C4-2B (cell line): ENCODE results near the gene MYBPC2.

ENCODE experiments used
- H3K27ac ChIP-seq: fragments of 450-650 bp; 2 replicates; pipeline ENCODE4 v1.5.1; 2017
- ZFX ChIP-seq: fragments of 450-650 bp; IDR thresholded peaks from 2 replicates; pipeline ENCODE4 v1.6.1; 2017
- TF ChIP-seq, protein P1 (sequence below): fragments of 450-650 bp; conservative IDR thresholded peaks from 2 replicates; pipeline ENCODE4 v1.5.1; 2017; ENCODE audit warnings: mild to moderate bottlenecking

MYBPC2 gene

DNA sequence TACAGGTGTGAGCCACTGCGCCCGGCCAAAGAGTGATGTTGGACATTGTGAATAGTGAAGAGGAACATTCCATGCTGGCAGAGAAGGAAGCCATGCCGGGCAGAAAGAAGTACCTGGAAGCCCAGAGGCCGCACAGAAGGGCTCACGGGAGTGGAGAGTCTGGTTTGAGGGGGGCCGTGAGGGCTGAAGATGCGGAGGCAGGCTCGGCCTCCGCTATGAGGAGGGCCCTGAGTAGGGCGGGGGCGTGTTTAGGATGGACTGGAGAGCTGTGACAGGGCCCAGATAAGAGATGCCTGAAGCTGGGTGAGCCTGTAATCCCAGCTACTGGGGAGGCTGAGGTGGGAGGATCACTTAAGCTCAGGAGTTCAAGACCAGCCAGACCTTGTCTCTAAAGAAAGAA lies 76.7 kb downstream of the MYBPC2 start:
- H3K27ac ChIP-seq = no peak overlapping the region
- TF ChIP-seq ZFX = no peak
- TF ChIP-seq, protein P1, sequence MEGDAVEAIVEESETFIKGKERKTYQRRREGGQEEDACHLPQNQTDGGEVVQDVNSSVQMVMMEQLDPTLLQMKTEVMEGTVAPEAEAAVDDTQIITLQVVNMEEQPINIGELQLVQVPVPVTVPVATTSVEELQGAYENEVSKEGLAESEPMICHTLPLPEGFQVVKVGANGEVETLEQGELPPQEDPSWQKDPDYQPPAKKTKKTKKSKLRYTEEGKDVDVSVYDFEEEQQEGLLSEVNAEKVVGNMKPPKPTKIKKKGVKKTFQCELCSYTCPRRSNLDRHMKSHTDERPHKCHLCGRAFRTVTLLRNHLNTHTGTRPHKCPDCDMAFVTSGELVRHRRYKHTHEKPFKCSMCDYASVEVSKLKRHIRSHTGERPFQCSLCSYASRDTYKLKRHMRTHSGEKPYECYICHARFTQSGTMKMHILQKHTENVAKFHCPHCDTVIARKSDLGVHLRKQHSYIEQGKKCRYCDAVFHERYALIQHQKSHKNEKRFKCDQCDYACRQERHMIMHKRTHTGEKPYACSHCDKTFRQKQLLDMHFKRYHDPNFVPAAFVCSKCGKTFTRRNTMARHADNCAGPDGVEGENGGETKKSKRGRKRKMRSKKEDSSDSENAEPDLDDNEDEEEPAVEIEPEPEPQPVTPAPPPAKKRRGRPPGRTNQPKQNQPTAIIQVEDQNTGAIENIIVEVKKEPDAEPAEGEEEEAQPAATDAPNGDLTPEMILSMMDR = no peak

DNA sequence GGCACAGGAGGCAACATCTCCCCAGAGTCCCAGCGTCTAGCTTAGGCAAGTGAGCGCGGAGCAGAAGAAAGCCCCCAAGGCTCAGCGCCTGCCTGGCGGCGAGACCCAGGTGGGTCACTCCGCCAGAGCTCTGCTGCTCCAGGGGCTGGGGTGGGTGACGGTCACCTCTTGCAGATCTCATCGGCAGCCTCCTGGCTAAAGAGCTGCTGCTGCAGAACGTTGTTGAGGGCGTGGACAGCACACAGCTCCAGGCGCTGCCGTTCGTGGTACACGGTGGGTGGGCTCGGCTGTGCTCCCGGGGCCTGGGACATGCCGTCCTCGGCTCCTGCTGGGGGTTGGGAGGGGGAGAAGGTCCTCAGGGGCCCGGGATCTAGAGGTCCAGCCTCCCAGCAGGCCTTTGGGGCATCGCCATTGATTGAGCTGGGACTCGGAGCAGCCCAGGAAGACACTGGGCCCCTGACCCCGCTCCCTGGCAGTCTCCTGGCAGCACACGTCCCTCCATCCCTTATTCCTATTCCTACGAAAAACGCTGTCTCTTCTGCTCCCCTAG lies 77.5 kb downstream of the MYBPC2 start:
- peak overlapping the region; percentile 57 for H3K27ac ChIP-seq
- TF ChIP-seq, protein P1 = no peak
- TF ChIP-seq ZFX = no peak

DNA sequence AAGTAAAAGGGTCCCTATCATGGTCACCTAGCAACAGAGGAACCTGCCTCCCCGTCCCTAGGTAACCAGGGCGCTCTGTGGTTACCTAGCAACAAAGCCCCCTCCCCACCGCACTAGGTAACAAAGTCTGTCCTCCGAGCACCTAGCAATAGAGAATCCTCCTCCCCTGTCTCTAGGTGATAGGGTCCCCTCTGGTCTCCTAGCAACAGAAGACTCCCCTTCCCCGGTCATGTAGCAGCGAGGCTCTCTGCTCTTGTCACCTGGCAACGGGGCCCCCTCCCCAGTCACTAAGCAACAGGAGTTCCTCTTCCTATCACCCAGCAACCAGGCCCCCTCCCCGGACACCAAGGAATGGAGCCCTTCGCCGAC lies 78.0 kb downstream of the MYBPC2 start:
- H3K27ac ChIP-seq = peak overlapping the region; percentile 57
- TF ChIP-seq ZFX = no peak
- TF ChIP-seq, protein P1 = no peak

DNA sequence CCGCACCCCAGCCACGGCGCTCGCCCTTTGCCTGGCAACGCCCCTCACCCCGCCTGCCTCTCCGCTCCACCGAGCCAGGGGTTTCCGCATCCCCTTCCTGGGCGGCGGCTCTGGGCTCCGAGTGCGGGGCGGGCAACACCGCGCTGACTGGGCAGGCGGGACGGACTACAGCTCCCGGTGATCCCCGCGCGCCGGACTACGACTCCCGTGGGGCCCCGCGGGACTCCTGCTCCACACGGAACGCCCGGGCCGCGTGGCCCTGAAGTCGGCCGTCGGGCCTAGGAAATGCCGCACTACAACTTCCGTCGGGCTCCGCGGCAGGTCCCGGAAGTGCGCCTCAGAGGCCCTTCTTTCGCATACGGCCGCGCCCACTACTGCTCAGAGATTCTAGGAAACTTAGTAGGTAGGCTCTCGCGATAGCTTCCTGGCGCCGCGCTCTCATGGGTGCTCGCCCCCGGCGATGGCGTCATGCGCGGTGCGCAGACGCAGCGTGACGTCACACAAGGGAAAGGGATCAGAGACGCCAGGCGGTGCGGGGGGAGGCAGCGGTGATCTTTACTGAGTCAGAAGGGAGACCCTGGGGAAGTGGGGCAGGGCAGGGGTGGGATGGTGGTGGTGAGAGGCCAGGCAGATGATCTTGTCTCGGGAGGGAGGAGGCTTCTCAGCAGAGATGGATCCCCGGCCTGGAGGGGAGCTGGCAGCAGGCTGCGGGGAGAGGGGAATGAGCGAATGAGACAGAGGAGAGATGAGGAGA lies 78.6 kb downstream of the MYBPC2 start, which contains the start of gene JOSD2:
Gene JOSD2, minus strand, starts transcription at position 123 of the 754 bp plus-strand sequence. CDS start 760 bp downstream, outside the sequence.
- TF ChIP-seq ZFX = peak; percentile 42; the same call in 1 of the 2 replicates
- TF ChIP-seq, protein P1 = no peak
- H3K27ac ChIP-seq = peak within 1 kb of the TSS; percentile 57

DNA sequence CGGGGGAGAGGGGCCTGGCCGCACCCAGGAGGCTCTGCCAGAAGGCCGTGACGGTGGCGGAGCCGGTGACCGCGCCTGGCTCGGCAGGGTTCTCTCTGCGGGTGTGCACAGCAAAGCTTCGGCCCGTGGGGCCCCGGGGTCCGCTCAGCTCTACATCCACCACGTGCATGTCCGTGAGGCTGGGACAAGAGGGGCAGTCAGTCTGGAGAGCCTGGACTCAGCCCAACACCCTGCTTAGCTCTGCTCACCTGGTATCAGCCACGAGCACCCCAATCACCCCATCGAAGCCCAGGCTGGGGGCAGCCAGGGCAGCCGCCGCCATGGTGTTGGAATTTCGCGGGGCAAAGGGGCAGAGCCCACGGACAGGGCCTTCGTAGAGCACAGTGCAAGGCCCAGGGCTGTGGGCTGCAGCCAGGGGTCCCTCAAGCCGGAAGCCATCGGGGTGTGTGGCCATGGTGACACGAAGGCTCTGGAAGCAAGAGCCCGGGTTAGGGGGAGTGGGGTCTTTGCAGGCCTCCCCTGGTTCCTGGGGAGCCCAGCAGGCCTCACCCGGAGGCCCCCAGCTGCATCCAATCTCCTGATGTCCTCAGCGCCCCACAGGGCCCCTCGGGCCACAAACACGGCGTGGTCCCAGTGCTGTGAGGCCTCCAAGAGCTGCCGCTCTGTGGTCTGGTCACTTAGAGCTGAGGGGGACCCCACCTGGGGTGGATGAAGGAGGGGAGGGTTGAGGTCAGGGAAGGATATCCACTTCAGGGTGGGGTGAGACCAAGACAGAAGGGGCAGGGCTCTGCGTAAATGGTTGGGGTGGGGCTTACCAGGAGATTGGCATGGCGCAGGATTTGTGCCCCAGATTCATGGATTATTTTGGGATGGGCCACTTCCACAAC lies 79.7 kb downstream of the MYBPC2 start:
- TF ChIP-seq, protein P1 = no peak
- TF ChIP-seq ZFX = no peak
- no peak overlapping the region; the same call in 1 of the 2 replicates for H3K27ac ChIP-seq

DNA sequence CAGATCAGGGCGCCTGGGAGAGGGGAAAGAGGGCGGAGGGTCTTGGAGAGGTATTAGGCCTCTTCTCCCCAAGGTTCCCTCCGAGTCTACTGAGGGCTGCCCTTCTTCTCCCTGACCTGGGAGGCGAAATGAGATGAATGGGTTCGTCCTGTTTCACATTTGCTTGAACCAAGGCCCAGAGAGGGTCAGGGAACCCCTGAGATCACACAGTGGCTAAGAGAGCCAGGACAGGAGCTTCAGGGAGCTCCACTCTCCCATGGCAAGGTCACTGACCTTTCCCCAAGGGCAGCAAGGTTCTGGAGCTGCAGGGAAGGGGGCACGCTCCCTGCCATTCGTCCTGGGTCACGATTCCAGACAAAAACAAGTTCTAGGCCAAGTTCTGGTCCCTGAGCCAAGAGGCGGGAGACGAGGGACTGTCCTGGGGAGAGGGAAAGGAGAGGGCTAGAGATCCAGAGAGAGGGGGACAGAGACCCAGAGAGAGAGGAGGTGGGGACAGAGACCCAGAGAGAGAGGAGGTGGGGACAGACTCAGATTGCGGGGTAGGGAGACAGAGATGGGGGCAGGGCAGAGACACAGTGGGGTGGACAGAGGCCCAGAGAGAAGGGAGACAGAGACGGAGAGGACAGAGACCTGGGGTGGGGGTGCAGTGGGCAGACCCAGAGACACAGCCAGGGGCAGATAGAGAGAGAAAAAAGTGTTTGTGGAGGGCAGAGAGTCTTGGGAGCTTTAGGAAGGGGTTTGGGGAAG lies 80.5 kb downstream of the MYBPC2 start:
- no peak for TF ChIP-seq ZFX
- TF ChIP-seq, protein P1 = no peak
- H3K27ac ChIP-seq = no peak overlapping the region
